Ishikawa (cell line): ENCODE data around the gene FAAP100.

ENCODE experiments used
- CEBPB ChIP-seq: IDR thresholded peaks from 2 replicates; pipeline ENCODE4 v1.6.1; 2012
- EGR1 ChIP-seq: IDR thresholded peaks from 2 replicates; pipeline ENCODE4 v1.6.1; 2012
- EP300 ChIP-seq: IDR thresholded peaks from 2 replicates; pipeline ENCODE4 v1.6.1; 2012; ENCODE audit warnings: borderline replicate concordance
- FOXM1 ChIP-seq: IDR thresholded peaks from 2 replicates; pipeline ENCODE4 v1.6.1; 2012; ENCODE audit warnings: low read depth, borderline replicate concordance
- MAX ChIP-seq: IDR thresholded peaks from 2 replicates; pipeline ENCODE4 v1.6.1; 2012
- RAD21 ChIP-seq: IDR thresholded peaks from 2 replicates; pipeline ENCODE4 v1.6.1; 2012; ENCODE audit warnings: low read depth
- REST ChIP-seq: IDR thresholded peaks from 2 replicates; pipeline ENCODE4 v1.6.1; 2012; ENCODE audit warnings: low read depth, mild to moderate bottlenecking
- TAF1 ChIP-seq: IDR thresholded peaks from 2 replicates; pipeline ENCODE4 v1.6.1; 2012; ENCODE audit warnings: low read depth, mild to moderate bottlenecking
- TCF12 ChIP-seq: IDR thresholded peaks from 2 replicates; pipeline ENCODE4 v1.6.1; 2012; ENCODE audit warnings: low read depth
- YY1 ChIP-seq: IDR thresholded peaks from 2 replicates; pipeline ENCODE4 v1.6.1; 2012; ENCODE audit warnings: low read depth
- ZBTB7A ChIP-seq: IDR thresholded peaks from 2 replicates; pipeline ENCODE4 v1.6.1; 2012; ENCODE audit warnings: low read depth

GRCh38 chr17:81543339-81543675 is 8.8 kb downstream of the FAAP100 start:
- TF ChIP-seq RAD21 (no peak), YY1 (no peak), EP300 (no peak), CEBPB (no peak), TAF1 (no peak), REST (no peak), MAX (no peak), EGR1 (no peak), ZBTB7A (no peak), TCF12 (no peak), FOXM1 (no peak)
